Eye (tissue), 1 donor: ENCODE measurements around the gene ST3GAL3.

Experiments used
- DNase-seq: peaks from one replicate; pipeline ENCODE4 v3.0.0-alpha.2; 2015

ST3GAL3 gene

GRCh38 chr1:43969746-43970466, 262.6 kb downstream of the ST3GAL3 start, which contains the start of gene DPH2:
Gene DPH2, plus strand, starts transcription at chr1:43970010. Its CDS starts 166 bp downstream, at chr1:43970176.
- peak; percentile 98 for DNase-seq

- no peak for DNase-seq
These were observed 263.2 kb downstream of the ST3GAL3 start for GRCh38 chr1:43970502-43970901.

GRCh38 chr1:43970911-43971310, 263.6 kb downstream of the ST3GAL3 start:
- DNase-seq: no peak

- DNase-seq: no peak
These were observed 264.1 kb downstream of the ST3GAL3 start for GRCh38 chr1:43971336-43971980.

GRCh38 chr1:43973981-43974442, 266.7 kb downstream of the ST3GAL3 start:
- DNase-seq: no peak

GRCh38 chr1:43974443-43975248, 267.3 kb downstream of the ST3GAL3 start, which contains the start of gene ATP6V0B:
Gene ATP6V0B, plus strand, starts transcription at chr1:43974960. Its CDS starts 81 bp downstream, at chr1:43975041.
- DNase-seq: peak; percentile 97

GRCh38 chr1:43975249-43975961, 268.1 kb downstream of the ST3GAL3 start:
- peak; percentile 35 for DNase-seq

- DNase-seq: no peak
These were observed 268.7 kb downstream of the ST3GAL3 start for GRCh38 chr1:43976045-43976444.

- no peak for DNase-seq
These were observed 269.6 kb downstream of the ST3GAL3 start for GRCh38 chr1:43976890-43977289.

- no peak for DNase-seq
These were observed 270.3 kb downstream of the ST3GAL3 start for GRCh38 chr1:43977376-43978263.

GRCh38 chr1:43978264-43978550, 270.9 kb downstream of the ST3GAL3 start:
- DNase-seq: no peak

- DNase-seq: peak; percentile 62
These were observed 271.4 kb downstream of the ST3GAL3 start, which contains the start of gene B4GALT2 for GRCh38 chr1:43978551-43979260. Gene B4GALT2, plus strand, starts transcription at chr1:43979210. Its CDS starts 1,951 bp downstream, at chr1:43981161.

GRCh38 chr1:43979261-43979527, 271.9 kb downstream of the ST3GAL3 start:
- DNase-seq: no peak

- peak; percentile 78 for DNase-seq
These were observed 272.4 kb downstream of the ST3GAL3 start for GRCh38 chr1:43979528-43980254.

- DNase-seq: no peak
These were observed 273.2 kb downstream of the ST3GAL3 start for GRCh38 chr1:43980255-43981134.
